HEK293 (cell line): ENCODE results near the gene ACMSD.

Experiments
- CTCF ChIA-PET: fragments of 350-600 bp; formaldehyde crosslinking; extraction: SDS; loops from one replicate; lab custom pipeline; 2021; ENCODE audit warnings: antibody characterized with exemption; lab: Yijun Ruan, JAX
- POLR2A ChIA-PET: fragments of 300-600 bp; formaldehyde crosslinking; extraction: SDS; loops from one replicate; lab custom pipeline; 2020; ENCODE audit warnings: antibody characterized with exemption, inconsistent platforms; lab: Yijun Ruan, JAX
- H3K27ac ChIP-seq: fragments of 200-500 bp; sonication (Bioruptor generic); 2 replicates; pipeline ENCODE4 v1.5.1; 2014; ENCODE audit warnings: low read depth, low read length, control low read depth, inconsistent platforms; ENCODE audit errors: extremely low read depth
- H3K36me3 ChIP-seq, 2 experiments: fragments of 200-500 bp in 1 of 2; sonication (Bioruptor generic) in 1 of 2; 1 replicate in 1 of 2; 2 replicates in 1 of 2; pipeline ENCODE4 v1.5.1; 2014 to 2017; ENCODE audit warnings: inconsistent platforms in 2 of 2, low read length in 2 of 2; ENCODE audit not compliant: control insufficient read depth in 2 of 2, insufficient read depth in 1 of 2
- H3K4me1 ChIP-seq: fragments of 200-500 bp; sonication (Bioruptor generic); 2 replicates; pipeline ENCODE4 v1.5.1; 2014; ENCODE audit warnings: mild to moderate bottlenecking, low read length, inconsistent platforms; ENCODE audit not compliant: control insufficient read depth, insufficient read depth
- H3K4me3 ChIP-seq: 2 replicates; pipeline ENCODE4 v1.5.1; 2011; ENCODE audit warnings: low read depth, mild to moderate bottlenecking, control low read depth, low read length, moderate library complexity
- H3K9me3 ChIP-seq: fragments of 200-500 bp; sonication (Bioruptor generic); 2 replicates; pipeline ENCODE4 v1.5.1; 2014; ENCODE audit warnings: low read depth, low read length, inconsistent platforms; ENCODE audit not compliant: control insufficient read depth, insufficient read depth
- GLIS1 ChIP-seq: fragments of 450-650 bp; formaldehyde crosslinking; IDR thresholded peaks from 2 replicates; pipeline ENCODE4 v1.5.1; 2016; ENCODE audit warnings: missing biosample characterization, missing genetic modification characterization
- MYNN ChIP-seq: fragments of 450-650 bp; formaldehyde crosslinking; IDR thresholded peaks from 2 replicates; pipeline ENCODE4 v1.5.1; 2016; ENCODE audit warnings: missing biosample characterization, missing genetic modification characterization, borderline replicate concordance
- MZF1 ChIP-seq: fragments of 450-650 bp; formaldehyde crosslinking; IDR thresholded peaks from 2 replicates; pipeline ENCODE4 v1.5.1; 2017; ENCODE audit warnings: missing biosample characterization, missing genetic modification characterization, borderline replicate concordance
- REPIN1 ChIP-seq: fragments of 450-650 bp; formaldehyde crosslinking; IDR thresholded peaks from 2 replicates; pipeline ENCODE4 v1.5.1; 2017; ENCODE audit warnings: missing biosample characterization, missing genetic modification characterization, low read depth
- WT1 ChIP-seq: fragments of 450-650 bp; formaldehyde crosslinking; IDR thresholded peaks from 2 replicates; pipeline ENCODE4 v1.5.1; 2016; ENCODE audit warnings: missing biosample characterization, missing genetic modification characterization
- ZNF274 ChIP-seq, 2 experiments: fragments of 200-500 bp in 1 of 2; fragments of 450-650 bp in 1 of 2; sonication (Bioruptor generic) in 1 of 2; formaldehyde crosslinking in 1 of 2; IDR thresholded peaks; 2 replicates each; pipeline versions ENCODE4 v1.5.1 to v1.6.1; 2014 to 2016; ENCODE audit warnings: borderline replicate concordance in 1 of 2, inconsistent platforms in 1 of 2, low read length in 1 of 2, missing biosample characterization in 1 of 2, missing genetic modification characterization in 1 of 2
- ZNF302 ChIP-seq: fragments of 450-650 bp; formaldehyde crosslinking; IDR thresholded peaks from 2 replicates; pipeline ENCODE4 v1.5.1; 2016; ENCODE audit warnings: missing biosample characterization, missing genetic modification characterization, low read depth
- ZNF433 ChIP-seq: fragments of 450-650 bp; formaldehyde crosslinking; IDR thresholded peaks from 2 replicates; pipeline ENCODE4 v1.5.1; 2016; ENCODE audit warnings: missing biosample characterization, missing genetic modification characterization, low read depth
- ZNF48 ChIP-seq: fragments of 450-650 bp; formaldehyde crosslinking; IDR thresholded peaks from 2 replicates; pipeline ENCODE4 v1.5.1; 2016; ENCODE audit warnings: missing biosample characterization, missing genetic modification characterization
- ZNF521 ChIP-seq: fragments of 450-650 bp; formaldehyde crosslinking; IDR thresholded peaks from 2 replicates; pipeline ENCODE4 v1.5.1; 2017; ENCODE audit warnings: missing biosample characterization, mild to moderate bottlenecking, missing genetic modification characterization
- ZNF596 ChIP-seq: fragments of 450-650 bp; IDR thresholded peaks from 2 replicates; pipeline ENCODE4 v1.5.0; 2018; ENCODE audit warnings: missing biosample characterization, mild to moderate bottlenecking, missing genetic modification characterization, moderate library complexity
- TF ChIP-seq, protein P1 (sequence below): fragments of 450-650 bp; formaldehyde crosslinking; IDR thresholded peaks from 2 replicates; pipeline ENCODE4 v1.5.1; 2016; ENCODE audit warnings: missing biosample characterization, missing genetic modification characterization, low read depth
- TF ChIP-seq, protein P2 (sequence below): fragments of 450-650 bp; IDR thresholded peaks from 2 replicates; pipeline ENCODE4 v1.5.1; 2018; ENCODE audit warnings: missing biosample characterization, missing genetic modification characterization
- TF ChIP-seq, protein P3 (sequence below): fragments of 450-650 bp; formaldehyde crosslinking; conservative IDR thresholded peaks from 2 replicates; pipeline ENCODE4 v1.5.1; 2016; ENCODE audit warnings: low read depth, missing biosample characterization, missing genetic modification characterization
- TF ChIP-seq, protein P4 (sequence below): fragments of 450-650 bp; formaldehyde crosslinking; IDR thresholded peaks from 2 replicates; pipeline ENCODE4 v1.5.1; 2016; ENCODE audit warnings: missing biosample characterization, missing genetic modification characterization
- TF ChIP-seq, protein P5 (sequence below): fragments of 450-650 bp; formaldehyde crosslinking; IDR thresholded peaks from 2 replicates; pipeline ENCODE4 v1.5.1; 2016; ENCODE audit warnings: missing biosample characterization, missing genetic modification characterization
- TF ChIP-seq, protein P6 (sequence below): fragments of 450-650 bp; formaldehyde crosslinking; IDR thresholded peaks from 2 replicates; pipeline ENCODE4 v1.5.1; 2016; ENCODE audit warnings: missing biosample characterization, missing genetic modification characterization
- TF ChIP-seq, protein P7 (sequence below): fragments of 450-650 bp; formaldehyde crosslinking; IDR thresholded peaks from 2 replicates; pipeline ENCODE4 v1.5.1; 2017; ENCODE audit warnings: missing biosample characterization, missing genetic modification characterization

ACMSD gene

DNA sequence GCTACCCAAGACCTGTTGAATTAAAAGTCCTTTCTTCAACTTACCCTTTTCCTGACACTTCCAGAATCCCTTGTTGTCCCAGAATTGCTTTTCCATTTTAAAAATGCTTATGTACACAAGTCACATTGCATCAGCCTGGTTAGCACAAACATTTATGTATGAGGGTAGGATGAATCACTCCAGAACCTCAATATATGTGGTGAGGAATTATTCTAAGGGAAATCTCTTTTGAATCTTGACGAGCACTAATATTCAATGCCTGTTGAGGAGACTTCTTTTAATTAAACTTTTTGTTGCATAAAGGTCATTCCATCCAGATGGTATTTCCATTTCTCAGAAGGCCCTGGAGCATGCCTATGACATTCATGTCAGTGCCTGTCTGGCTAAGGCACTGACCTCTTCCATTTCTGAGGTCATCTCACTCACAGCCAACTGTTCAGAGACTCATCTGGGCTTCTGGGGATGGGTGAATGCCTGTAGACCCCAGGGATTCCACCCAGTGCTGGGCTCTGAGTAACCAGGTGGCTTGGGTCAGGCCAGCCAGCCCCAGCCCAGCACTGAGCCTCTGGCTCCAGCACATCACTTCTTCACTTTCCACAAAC lies 28.2 kb downstream of the ACMSD start:
- TF ChIP-seq REPIN1 (tag by site-specific recombination) (no peak), MYNN (tag by site-specific recombination) (no peak), ZNF521 (tag by site-specific recombination) (no peak), ZNF433 (no peak), GLIS1 (no peak)
- TF ChIP-seq, protein P1, sequence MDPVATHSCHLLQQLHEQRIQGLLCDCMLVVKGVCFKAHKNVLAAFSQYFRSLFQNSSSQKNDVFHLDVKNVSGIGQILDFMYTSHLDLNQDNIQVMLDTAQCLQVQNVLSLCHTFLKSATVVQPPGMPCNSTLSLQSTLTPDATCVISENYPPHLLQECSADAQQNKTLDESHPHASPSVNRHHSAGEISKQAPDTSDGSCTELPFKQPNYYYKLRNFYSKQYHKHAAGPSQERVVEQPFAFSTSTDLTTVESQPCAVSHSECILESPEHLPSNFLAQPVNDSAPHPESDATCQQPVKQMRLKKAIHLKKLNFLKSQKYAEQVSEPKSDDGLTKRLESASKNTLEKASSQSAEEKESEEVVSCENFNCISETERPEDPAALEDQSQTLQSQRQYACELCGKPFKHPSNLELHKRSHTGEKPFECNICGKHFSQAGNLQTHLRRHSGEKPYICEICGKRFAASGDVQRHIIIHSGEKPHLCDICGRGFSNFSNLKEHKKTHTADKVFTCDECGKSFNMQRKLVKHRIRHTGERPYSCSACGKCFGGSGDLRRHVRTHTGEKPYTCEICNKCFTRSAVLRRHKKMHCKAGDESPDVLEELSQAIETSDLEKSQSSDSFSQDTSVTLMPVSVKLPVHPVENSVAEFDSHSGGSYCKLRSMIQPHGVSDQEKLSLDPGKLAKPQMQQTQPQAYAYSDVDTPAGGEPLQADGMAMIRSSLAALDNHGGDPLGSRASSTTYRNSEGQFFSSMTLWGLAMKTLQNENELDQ, result no peak
- TF ChIP-seq, protein P2, sequence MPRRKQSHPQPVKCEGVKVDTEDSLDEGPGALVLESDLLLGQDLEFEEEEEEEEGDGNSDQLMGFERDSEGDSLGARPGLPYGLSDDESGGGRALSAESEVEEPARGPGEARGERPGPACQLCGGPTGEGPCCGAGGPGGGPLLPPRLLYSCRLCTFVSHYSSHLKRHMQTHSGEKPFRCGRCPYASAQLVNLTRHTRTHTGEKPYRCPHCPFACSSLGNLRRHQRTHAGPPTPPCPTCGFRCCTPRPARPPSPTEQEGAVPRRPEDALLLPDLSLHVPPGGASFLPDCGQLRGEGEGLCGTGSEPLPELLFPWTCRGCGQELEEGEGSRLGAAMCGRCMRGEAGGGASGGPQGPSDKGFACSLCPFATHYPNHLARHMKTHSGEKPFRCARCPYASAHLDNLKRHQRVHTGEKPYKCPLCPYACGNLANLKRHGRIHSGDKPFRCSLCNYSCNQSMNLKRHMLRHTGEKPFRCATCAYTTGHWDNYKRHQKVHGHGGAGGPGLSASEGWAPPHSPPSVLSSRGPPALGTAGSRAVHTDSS, result no peak
- TF ChIP-seq, protein P3, sequence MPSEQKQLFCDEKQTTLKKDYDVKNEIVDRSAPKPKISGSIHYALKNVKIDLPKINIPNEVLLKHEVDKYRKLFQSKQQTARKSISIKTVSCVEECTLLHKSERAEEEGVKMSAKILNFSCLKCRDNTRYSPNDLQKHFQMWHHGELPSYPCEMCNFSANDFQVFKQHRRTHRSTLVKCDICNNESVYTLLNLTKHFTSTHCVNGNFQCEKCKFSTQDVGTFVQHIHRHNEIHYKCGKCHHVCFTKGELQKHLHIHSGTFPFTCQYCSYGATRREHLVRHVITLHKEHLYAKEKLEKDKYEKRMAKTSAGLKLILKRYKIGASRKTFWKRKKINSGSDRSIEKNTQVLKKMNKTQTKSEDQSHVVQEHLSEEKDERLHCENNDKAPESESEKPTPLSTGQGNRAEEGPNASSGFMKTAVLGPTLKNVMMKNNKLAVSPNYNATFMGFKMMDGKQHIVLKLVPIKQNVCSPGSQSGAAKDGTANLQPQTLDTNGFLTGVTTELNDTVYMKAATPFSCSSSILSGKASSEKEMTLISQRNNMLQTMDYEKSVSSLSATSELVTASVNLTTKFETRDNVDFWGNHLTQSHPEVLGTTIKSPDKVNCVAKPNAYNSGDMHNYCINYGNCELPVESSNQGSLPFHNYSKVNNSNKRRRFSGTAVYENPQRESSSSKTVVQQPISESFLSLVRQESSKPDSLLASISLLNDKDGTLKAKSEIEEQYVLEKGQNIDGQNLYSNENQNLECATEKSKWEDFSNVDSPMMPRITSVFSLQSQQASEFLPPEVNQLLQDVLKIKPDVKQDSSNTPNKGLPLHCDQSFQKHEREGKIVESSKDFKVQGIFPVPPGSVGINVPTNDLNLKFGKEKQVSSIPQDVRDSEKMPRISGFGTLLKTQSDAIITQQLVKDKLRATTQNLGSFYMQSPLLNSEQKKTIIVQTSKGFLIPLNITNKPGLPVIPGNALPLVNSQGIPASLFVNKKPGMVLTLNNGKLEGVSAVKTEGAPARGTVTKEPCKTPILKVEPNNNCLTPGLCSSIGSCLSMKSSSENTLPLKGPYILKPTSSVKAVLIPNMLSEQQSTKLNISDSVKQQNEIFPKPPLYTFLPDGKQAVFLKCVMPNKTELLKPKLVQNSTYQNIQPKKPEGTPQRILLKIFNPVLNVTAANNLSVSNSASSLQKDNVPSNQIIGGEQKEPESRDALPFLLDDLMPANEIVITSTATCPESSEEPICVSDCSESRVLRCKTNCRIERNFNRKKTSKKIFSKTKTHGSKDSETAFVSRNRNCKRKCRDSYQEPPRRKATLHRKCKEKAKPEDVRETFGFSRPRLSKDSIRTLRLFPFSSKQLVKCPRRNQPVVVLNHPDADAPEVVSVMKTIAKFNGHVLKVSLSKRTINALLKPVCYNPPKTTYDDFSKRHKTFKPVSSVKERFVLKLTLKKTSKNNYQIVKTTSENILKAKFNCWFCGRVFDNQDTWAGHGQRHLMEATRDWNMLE, result no peak
- TF ChIP-seq, protein P4, sequence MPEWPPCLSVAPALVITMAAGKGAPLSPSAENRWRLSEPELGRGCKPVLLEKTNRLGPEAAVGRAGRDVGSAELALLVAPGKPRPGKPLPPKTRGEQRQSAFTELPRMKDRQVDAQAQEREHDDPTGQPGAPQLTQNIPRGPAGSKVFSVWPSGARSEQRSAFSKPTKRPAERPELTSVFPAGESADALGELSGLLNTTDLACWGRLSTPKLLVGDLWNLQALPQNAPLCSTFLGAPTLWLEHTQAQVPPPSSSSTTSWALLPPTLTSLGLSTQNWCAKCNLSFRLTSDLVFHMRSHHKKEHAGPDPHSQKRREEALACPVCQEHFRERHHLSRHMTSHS (tag by site-specific recombination), result no peak
- TF ChIP-seq, all 188 proteins: peak for 0
- POLR2A ChIA-PET, result no interaction called here
- H3K4me1 ChIP-seq, result no peaks in the 10 kb centered on the region
- H3K9me3 ChIP-seq, result no peaks in the 10 kb centered on the region
- H3K27ac ChIP-seq, result no peak overlapping the region
- no peak overlapping the region for H3K4me3 ChIP-seq
- no peaks in the 10 kb centered on the region for H3K36me3 ChIP-seq
- CTCF ChIA-PET, result no interaction called here

DNA sequence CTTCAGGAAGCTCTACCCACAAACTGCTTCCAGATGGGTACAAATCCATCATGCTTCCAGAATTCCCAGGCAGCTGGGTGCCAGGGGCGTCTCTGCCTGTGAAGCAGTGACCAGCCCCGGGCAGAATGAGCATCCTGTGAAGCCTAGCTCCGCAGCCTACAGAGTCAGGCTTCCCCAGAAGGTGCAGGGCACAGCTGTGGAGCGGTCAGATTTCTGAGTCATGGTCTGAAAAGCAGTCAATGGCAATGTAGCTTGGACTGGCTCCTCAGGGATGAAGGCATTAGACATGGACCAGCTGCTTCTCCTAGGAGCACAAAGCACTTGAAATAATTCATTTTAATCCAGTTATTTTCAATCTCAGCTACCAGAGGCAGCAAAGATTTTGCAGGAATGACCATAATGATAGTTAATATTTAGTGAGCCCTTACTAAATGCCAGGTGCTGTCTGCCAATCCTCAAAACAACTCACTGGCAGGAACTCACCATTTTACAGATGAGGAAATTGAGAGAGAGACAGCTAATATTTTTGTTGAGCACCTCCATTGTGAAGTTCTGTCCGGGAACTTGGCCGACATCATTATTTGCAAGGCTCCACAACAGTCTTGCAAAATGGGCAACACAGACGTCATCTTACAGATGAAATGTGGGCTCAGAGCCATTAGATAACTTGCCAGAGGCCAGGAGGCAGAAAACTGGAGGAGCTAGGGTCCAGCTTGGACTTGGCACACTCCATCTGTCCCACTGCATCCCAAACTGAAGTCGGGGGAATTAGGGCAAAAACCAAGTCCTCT lies 31.7 kb downstream of the ACMSD start:
- no peaks in the 10 kb centered on the region for H3K4me1 ChIP-seq
- no peak overlapping the region for H3K27ac ChIP-seq
- H3K36me3 ChIP-seq, result no peaks in the 10 kb centered on the region
- no peak overlapping the region for H3K4me3 ChIP-seq
- POLR2A ChIA-PET, result interaction anchor here (0.6 kb wide), 1 partner anchor 46 kb away, joined by 3 read pairs; no protein-coding TSS in a partner anchor
- H3K9me3 ChIP-seq, result no peaks in the 10 kb centered on the region
- CTCF ChIA-PET, result no interaction called here
- TF ChIP-seq, protein P5, sequence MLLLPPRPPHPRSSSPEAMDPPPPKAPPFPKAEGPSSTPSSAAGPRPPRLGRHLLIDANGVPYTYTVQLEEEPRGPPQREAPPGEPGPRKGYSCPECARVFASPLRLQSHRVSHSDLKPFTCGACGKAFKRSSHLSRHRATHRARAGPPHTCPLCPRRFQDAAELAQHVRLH (tag by site-specific recombination), result no peak
- TF ChIP-seq ZNF302 (tag by site-specific recombination) (no peak), ZNF274 (IDR thresholded peaks at IDR 0.05; ENCODE audit: low read length) (no peak), ZNF274 (tag by site-specific recombination; IDR thresholded peaks at IDR 0.05; ENCODE audit: borderline replicate concordance) (no peak), WT1 (tag by site-specific recombination) (no peak), ZNF48 (tag by site-specific recombination) (no peak), MZF1 (tag by site-specific recombination) (no peak), ZNF596 (tag by site-specific recombination) (no peak)
- TF ChIP-seq, protein P6, sequence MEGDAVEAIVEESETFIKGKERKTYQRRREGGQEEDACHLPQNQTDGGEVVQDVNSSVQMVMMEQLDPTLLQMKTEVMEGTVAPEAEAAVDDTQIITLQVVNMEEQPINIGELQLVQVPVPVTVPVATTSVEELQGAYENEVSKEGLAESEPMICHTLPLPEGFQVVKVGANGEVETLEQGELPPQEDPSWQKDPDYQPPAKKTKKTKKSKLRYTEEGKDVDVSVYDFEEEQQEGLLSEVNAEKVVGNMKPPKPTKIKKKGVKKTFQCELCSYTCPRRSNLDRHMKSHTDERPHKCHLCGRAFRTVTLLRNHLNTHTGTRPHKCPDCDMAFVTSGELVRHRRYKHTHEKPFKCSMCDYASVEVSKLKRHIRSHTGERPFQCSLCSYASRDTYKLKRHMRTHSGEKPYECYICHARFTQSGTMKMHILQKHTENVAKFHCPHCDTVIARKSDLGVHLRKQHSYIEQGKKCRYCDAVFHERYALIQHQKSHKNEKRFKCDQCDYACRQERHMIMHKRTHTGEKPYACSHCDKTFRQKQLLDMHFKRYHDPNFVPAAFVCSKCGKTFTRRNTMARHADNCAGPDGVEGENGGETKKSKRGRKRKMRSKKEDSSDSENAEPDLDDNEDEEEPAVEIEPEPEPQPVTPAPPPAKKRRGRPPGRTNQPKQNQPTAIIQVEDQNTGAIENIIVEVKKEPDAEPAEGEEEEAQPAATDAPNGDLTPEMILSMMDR (tag by site-specific recombination), result no peak
- TF ChIP-seq, protein P7, sequence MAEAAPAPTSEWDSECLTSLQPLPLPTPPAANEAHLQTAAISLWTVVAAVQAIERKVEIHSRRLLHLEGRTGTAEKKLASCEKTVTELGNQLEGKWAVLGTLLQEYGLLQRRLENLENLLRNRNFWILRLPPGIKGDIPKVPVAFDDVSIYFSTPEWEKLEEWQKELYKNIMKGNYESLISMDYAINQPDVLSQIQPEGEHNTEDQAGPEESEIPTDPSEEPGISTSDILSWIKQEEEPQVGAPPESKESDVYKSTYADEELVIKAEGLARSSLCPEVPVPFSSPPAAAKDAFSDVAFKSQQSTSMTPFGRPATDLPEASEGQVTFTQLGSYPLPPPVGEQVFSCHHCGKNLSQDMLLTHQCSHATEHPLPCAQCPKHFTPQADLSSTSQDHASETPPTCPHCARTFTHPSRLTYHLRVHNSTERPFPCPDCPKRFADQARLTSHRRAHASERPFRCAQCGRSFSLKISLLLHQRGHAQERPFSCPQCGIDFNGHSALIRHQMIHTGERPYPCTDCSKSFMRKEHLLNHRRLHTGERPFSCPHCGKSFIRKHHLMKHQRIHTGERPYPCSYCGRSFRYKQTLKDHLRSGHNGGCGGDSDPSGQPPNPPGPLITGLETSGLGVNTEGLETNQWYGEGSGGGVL (tag by site-specific recombination), result no peak
